HCT116 (cell line): ENCODE measurements around the gene GFI1B.

Source experiments
- EGR1 ChIP-seq: IDR thresholded peaks from 2 replicates; pipeline ENCODE4 v1.6.1; 2012; ENCODE audit warnings: low read depth
- EZH2 ChIP-seq: fragments of 200-600 bp; sonication (generic); IDR thresholded peaks from 2 replicates; pipeline ENCODE4 v1.6.1; 2017; ENCODE audit warnings: antibody characterized with exemption, mixed run types
- EZH2phosphoT487 ChIP-seq: fragments of 200-600 bp; IDR thresholded peaks from 2 replicates; pipeline ENCODE4 v1.6.1; 2018; ENCODE audit warnings: antibody characterized with exemption, borderline replicate concordance
- POLR2A ChIP-seq: IDR thresholded peaks from 2 replicates; pipeline ENCODE4 v1.7.0; 2011; ENCODE audit warnings: borderline replicate concordance; ENCODE audit not compliant: insufficient read depth, insufficient read length; ENCODE audit errors: extremely low read depth
- SRF ChIP-seq: IDR thresholded peaks from 2 replicates; pipeline ENCODE4 v1.6.1; 2012; ENCODE audit warnings: low read depth
- YY1 ChIP-seq: IDR thresholded peaks from 2 replicates; pipeline ENCODE4 v1.6.1; 2011; ENCODE audit warnings: low read length, low read depth, moderate library complexity, mild to moderate bottlenecking; ENCODE audit not compliant: insufficient replicate concordance; ENCODE audit errors: extremely low read depth
- ZFX ChIP-seq: fragments of 450-650 bp; IDR thresholded peaks from 2 replicates; pipeline ENCODE4 v1.6.1; 2017
- ZNF274 ChIP-seq: fragments of 200-500 bp; sonication (Bioruptor generic); IDR thresholded peaks from 2 replicates; pipeline ENCODE4 v1.6.1; 2014; ENCODE audit warnings: mild to moderate bottlenecking, low read depth, low read length, inconsistent platforms
- TF ChIP-seq, protein P1 (sequence below): IDR thresholded peaks from 2 replicates; pipeline ENCODE4 v1.6.1; 2011; ENCODE audit warnings: mild to moderate bottlenecking, low read length, moderate library complexity; ENCODE audit not compliant: insufficient replicate concordance; ENCODE audit errors: extremely low read depth
- TF ChIP-seq, protein P2 (sequence below): IDR thresholded peaks from 2 replicates; pipeline ENCODE4 v1.6.1; 2012; ENCODE audit warnings: low read depth
- TF ChIP-seq, protein P3 (sequence below), 3 experiments: fragments of 200-600 bp in 1 of 3; sonication (generic) in 1 of 3; IDR thresholded peaks in 2 of 3; conservative IDR thresholded peaks in 1 of 3; 2 replicates each; pipeline ENCODE4 v1.5.1; 2012 to 2017; ENCODE audit warnings: low read depth in 2 of 3, low read length in 2 of 3, antibody characterized with exemption in 1 of 3, borderline replicate concordance in 1 of 3, control low read depth in 1 of 3, mild to moderate bottlenecking in 1 of 3, mixed read lengths in 1 of 3, mixed run types in 1 of 3, moderate library complexity in 1 of 3; ENCODE audit not compliant: insufficient read depth in 1 of 3

DNA sequence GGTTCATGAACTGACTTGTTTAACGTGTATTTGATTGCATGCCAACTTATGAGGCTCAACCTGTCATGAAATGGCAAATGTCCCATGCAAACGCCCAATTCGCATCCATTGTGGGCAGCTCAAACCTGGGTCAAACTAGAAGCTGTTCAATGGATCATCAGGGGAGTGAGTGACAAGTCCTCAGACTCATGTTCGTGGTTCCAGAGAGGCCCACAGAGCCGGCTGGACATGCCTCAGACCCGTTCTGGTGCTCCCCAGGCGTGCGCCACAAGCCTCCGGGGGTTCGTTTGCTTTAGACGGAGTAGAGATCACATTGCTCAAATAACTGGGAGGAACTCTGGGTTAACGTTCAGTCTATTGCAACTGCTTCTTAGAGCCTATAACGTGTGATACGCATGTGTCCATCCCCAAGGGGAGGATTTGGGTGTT lies 15.0 kb downstream of the GFI1B start:
- TF ChIP-seq, protein P1, sequence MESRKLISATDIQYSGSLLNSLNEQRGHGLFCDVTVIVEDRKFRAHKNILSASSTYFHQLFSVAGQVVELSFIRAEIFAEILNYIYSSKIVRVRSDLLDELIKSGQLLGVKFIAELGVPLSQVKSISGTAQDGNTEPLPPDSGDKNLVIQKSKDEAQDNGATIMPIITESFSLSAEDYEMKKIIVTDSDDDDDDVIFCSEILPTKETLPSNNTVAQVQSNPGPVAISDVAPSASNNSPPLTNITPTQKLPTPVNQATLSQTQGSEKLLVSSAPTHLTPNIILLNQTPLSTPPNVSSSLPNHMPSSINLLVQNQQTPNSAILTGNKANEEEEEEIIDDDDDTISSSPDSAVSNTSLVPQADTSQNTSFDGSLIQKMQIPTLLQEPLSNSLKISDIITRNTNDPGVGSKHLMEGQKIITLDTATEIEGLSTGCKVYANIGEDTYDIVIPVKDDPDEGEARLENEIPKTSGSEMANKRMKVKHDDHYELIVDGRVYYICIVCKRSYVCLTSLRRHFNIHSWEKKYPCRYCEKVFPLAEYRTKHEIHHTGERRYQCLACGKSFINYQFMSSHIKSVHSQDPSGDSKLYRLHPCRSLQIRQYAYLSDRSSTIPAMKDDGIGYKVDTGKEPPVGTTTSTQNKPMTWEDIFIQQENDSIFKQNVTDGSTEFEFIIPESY, result no peak
- no peak for TF ChIP-seq ZFX
- no peak for TF ChIP-seq POLR2A
- TF ChIP-seq, protein P2, sequence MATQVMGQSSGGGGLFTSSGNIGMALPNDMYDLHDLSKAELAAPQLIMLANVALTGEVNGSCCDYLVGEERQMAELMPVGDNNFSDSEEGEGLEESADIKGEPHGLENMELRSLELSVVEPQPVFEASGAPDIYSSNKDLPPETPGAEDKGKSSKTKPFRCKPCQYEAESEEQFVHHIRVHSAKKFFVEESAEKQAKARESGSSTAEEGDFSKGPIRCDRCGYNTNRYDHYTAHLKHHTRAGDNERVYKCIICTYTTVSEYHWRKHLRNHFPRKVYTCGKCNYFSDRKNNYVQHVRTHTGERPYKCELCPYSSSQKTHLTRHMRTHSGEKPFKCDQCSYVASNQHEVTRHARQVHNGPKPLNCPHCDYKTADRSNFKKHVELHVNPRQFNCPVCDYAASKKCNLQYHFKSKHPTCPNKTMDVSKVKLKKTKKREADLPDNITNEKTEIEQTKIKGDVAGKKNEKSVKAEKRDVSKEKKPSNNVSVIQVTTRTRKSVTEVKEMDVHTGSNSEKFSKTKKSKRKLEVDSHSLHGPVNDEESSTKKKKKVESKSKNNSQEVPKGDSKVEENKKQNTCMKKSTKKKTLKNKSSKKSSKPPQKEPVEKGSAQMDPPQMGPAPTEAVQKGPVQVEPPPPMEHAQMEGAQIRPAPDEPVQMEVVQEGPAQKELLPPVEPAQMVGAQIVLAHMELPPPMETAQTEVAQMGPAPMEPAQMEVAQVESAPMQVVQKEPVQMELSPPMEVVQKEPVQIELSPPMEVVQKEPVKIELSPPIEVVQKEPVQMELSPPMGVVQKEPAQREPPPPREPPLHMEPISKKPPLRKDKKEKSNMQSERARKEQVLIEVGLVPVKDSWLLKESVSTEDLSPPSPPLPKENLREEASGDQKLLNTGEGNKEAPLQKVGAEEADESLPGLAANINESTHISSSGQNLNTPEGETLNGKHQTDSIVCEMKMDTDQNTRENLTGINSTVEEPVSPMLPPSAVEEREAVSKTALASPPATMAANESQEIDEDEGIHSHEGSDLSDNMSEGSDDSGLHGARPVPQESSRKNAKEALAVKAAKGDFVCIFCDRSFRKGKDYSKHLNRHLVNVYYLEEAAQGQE, result no peak
- TF ChIP-seq, protein P3, sequence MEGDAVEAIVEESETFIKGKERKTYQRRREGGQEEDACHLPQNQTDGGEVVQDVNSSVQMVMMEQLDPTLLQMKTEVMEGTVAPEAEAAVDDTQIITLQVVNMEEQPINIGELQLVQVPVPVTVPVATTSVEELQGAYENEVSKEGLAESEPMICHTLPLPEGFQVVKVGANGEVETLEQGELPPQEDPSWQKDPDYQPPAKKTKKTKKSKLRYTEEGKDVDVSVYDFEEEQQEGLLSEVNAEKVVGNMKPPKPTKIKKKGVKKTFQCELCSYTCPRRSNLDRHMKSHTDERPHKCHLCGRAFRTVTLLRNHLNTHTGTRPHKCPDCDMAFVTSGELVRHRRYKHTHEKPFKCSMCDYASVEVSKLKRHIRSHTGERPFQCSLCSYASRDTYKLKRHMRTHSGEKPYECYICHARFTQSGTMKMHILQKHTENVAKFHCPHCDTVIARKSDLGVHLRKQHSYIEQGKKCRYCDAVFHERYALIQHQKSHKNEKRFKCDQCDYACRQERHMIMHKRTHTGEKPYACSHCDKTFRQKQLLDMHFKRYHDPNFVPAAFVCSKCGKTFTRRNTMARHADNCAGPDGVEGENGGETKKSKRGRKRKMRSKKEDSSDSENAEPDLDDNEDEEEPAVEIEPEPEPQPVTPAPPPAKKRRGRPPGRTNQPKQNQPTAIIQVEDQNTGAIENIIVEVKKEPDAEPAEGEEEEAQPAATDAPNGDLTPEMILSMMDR (IDR thresholded peaks at IDR 0.05 in 2 of 3, conservative IDR thresholded peaks at IDR 0.05 in 1 of 3; ENCODE audit: borderline replicate concordance in 1 of 3, insufficient read depth in 1 of 3, low read depth in 2 of 3, low read length in 2 of 3), result no peak
- no peak for TF ChIP-seq EGR1
- no peak for TF ChIP-seq EZH2
- no peak for TF ChIP-seq EZH2phosphoT487
- no peak for TF ChIP-seq SRF
- TF ChIP-seq ZNF274, result no peak
- no peak for TF ChIP-seq YY1
